ENCODE data around the gene VARS2. TPM values are rescaled to one million over a fixed set of nuclear protein-coding genes. Genes with fewer than 3 reads are reported as not detected.

Gene VARS2
- total RNA-seq, 1 donor from 2014 or later, result 5.7 TPM

GRCh38 chr6:30886897-30887255 is 27.2 kb upstream of the VARS2 start:
- Histone ChIP-seq H3K36me3 (peaks cover 0 to 19% of the 10 kb centered on the region in 2 donors), H3K27ac (no peak overlapping the region), H3K27me3 (no peaks in the 10 kb centered on the region), H3K4me3 (no peak overlapping the region), H3K4me1 (peaks cover 0 to 23% of the 10 kb centered on the region in 2 donors), H3K9me3 (no peaks in the 10 kb centered on the region)
- peak in 1 of 2 donors; percentile 19 for DNase-seq (ENCODE audit: low spot score in 2 of 2)
- intact Hi-C loops (cut with DNase I), result no loop called here
- TF ChIP-seq CTCF (IDR thresholded peaks at IDR 0.05), result no peak

GRCh38 chr6:30887901-30888815 is 25.9 kb upstream of the VARS2 start:
- DNase-seq (ENCODE audit: low spot score in 2 of 2), result peak in 1 of 2 donors; percentile 53
- TF ChIP-seq CTCF (IDR thresholded peaks at IDR 0.05), result no peak
- Histone ChIP-seq H3K27ac (no peak overlapping the region), H3K4me1 (peaks cover 0 to 23% of the 10 kb centered on the region in 2 donors), H3K9me3 (no peaks in the 10 kb centered on the region), H3K4me3 (no peak overlapping the region), H3K27me3 (no peaks in the 10 kb centered on the region), H3K36me3 (peaks cover 1 to 30% of the 10 kb centered on the region in 2 donors)
- intact Hi-C loops (cut with DNase I), result no loop called here

GRCh38 chr6:30888816-30889495 is 25.1 kb upstream of the VARS2 start:
- Histone ChIP-seq H3K27me3 (no peaks in the 10 kb centered on the region), H3K4me1 (peaks cover 0 to 18% of the 10 kb centered on the region in 2 donors), H3K27ac (no peak overlapping the region), H3K9me3 (no peaks in the 10 kb centered on the region), H3K36me3 (peaks cover 3 to 37% of the 10 kb centered on the region in 2 donors), H3K4me3 (no peak overlapping the region)
- DNase-seq (ENCODE audit: low spot score in 2 of 2), result peak in 1 of 2 donors; percentile 51
- intact Hi-C loops (cut with DNase I), result no loop called here
- TF ChIP-seq CTCF (IDR thresholded peaks at IDR 0.05), result no peak

GRCh38 chr6:30889496-30889885 is 24.5 kb upstream of the VARS2 start:
- Histone ChIP-seq H3K27me3 (no peaks in the 10 kb centered on the region), H3K36me3 (peaks cover 3 to 42% of the 10 kb centered on the region in 2 donors), H3K4me3 (no peak overlapping the region), H3K4me1 (peaks cover 0 to 18% of the 10 kb centered on the region in 2 donors), H3K9me3 (no peaks in the 10 kb centered on the region), H3K27ac (no peak overlapping the region)
- DNase-seq (ENCODE audit: low spot score in 2 of 2), result no peak
- no peak for TF ChIP-seq CTCF (IDR thresholded peaks at IDR 0.05)
- intact Hi-C loops (cut with DNase I), result no loop called here

GRCh38 chr6:30889921-30890645 is 24.0 kb upstream of the VARS2 start:
- H3K27ac ChIP-seq, result no peak overlapping the region
- no peak for TF ChIP-seq CTCF (IDR thresholded peaks at IDR 0.05)
- peak in 1 of 2 donors; percentile 55 for DNase-seq (ENCODE audit: low spot score in 2 of 2)
- no peaks in the 10 kb centered on the region for H3K27me3 ChIP-seq
- peaks cover 0 to 17% of the 10 kb centered on the region in 2 donors for H3K4me1 ChIP-seq
- no peak overlapping the region for H3K4me3 ChIP-seq
- H3K9me3 ChIP-seq, result no peaks in the 10 kb centered on the region
- H3K36me3 ChIP-seq, result peaks cover 3 to 47% of the 10 kb centered on the region in 2 donors
- intact Hi-C loops (cut with DNase I), result no loop called here

Measured in ascending aorta (tissue), 2 donors.